Smooth muscle cell (in vitro differentiated cells): Measurements from ENCODE around the gene ISYNA1. TPM values are rescaled to one million over a fixed set of nuclear protein-coding genes. Genes with fewer than 3 reads are reported as not detected.

Source experiments
- DNase-seq: peaks from one replicate; lab custom pipeline; 2025; ENCODE audit not compliant: unreplicated experiment; lab: John Stamatoyannopoulos, UW
- H2AFZ ChIP-seq: fragments of 200-600 bp; sonication (generic); 2 replicates; pipeline ENCODE4 v1.6.0; 2016; ENCODE audit warnings: antibody characterized with exemption, low read depth, mild to moderate bottlenecking
- H3F3A ChIP-seq: fragments of 200-600 bp; sonication (generic); 2 replicates; pipeline ENCODE4 v1.6.0; 2017; ENCODE audit warnings: antibody characterized with exemption, low read depth
- H3K27ac ChIP-seq: fragments of 200-600 bp; sonication (generic); 2 replicates; pipeline ENCODE4 v1.5.1; 2016; ENCODE audit warnings: low read depth, mild to moderate bottlenecking
- H3K27me3 ChIP-seq: fragments of 200-600 bp; sonication (generic); 2 replicates; pipeline ENCODE4 v1.6.1; 2016; ENCODE audit warnings: low read depth, mild to moderate bottlenecking
- H3K36me3 ChIP-seq: fragments of 200-600 bp; sonication (generic); 2 replicates; pipeline ENCODE4 v1.5.1; 2016; ENCODE audit warnings: low read depth
- H3K4me1 ChIP-seq: fragments of 200-600 bp; sonication (generic); 2 replicates; pipeline ENCODE4 v1.5.1; 2016; ENCODE audit warnings: low read depth
- H3K4me2 ChIP-seq: fragments of 200-600 bp; sonication (generic); 2 replicates; pipeline ENCODE4 v1.6.0; 2016; ENCODE audit warnings: mild to moderate bottlenecking
- H3K4me3 ChIP-seq: fragments of 200-600 bp; sonication (generic); 2 replicates; pipeline ENCODE4 v1.5.1; 2016; ENCODE audit warnings: mild to moderate bottlenecking
- H3K79me2 ChIP-seq: fragments of 200-600 bp; sonication (generic); 2 replicates; pipeline ENCODE4 v1.6.0; 2016; ENCODE audit warnings: low read depth, mild to moderate bottlenecking
- H3K9ac ChIP-seq: fragments of 200-600 bp; sonication (generic); 2 replicates; pipeline ENCODE4 v1.6.0; 2016; ENCODE audit warnings: low read depth
- H3K9me3 ChIP-seq: fragments of 200-600 bp; sonication (generic); replicated peaks from 2 replicates; pipeline ENCODE4 v1.5.1; 2016; ENCODE audit warnings: low read depth
- H4K20me1 ChIP-seq: fragments of 200-600 bp; sonication (generic); 2 replicates; pipeline ENCODE4 v1.6.0; 2016; ENCODE audit warnings: low read depth
- WGBS: methylation state at CpG from one replicate; pipeline ENCODE4 v1.1.7; 2016; ENCODE audit warnings: low lambda C conversion rate; 5-methylcytosine and 5-hydroxymethylcytosine counted together
- polyA plus RNA-seq: library from polyadenylated mRNA; unstranded; fragments of >200 nt; fragmentation: Nextera tagmentation; extraction: Ambion mirVana; gene quantifications from 2 replicates; pipeline ENCODE4 v1.2.1, GENCODE V29; 2016
- total RNA-seq: library from RNA; depleted of rRNA; stranded (reverse); fragments of >200 nt; gene quantifications from 2 replicates; pipeline ENCODE4 v1.2.3, GENCODE V29; 2014
- TF ChIP-seq, protein P1 (sequence below): fragments of 200-600 bp; sonication (generic); IDR thresholded peaks from 2 replicates; pipeline ENCODE4 v1.5.1; 2017; ENCODE audit warnings: borderline replicate concordance, mild to moderate bottlenecking, antibody characterized with exemption; ENCODE audit not compliant: insufficient read depth, poor library complexity, severe bottlenecking

Gene ISYNA1
- total and polyA plus RNA-seq, 2 experiments from 2014 or later: 56.9 to 60.1 TPM

DNA sequence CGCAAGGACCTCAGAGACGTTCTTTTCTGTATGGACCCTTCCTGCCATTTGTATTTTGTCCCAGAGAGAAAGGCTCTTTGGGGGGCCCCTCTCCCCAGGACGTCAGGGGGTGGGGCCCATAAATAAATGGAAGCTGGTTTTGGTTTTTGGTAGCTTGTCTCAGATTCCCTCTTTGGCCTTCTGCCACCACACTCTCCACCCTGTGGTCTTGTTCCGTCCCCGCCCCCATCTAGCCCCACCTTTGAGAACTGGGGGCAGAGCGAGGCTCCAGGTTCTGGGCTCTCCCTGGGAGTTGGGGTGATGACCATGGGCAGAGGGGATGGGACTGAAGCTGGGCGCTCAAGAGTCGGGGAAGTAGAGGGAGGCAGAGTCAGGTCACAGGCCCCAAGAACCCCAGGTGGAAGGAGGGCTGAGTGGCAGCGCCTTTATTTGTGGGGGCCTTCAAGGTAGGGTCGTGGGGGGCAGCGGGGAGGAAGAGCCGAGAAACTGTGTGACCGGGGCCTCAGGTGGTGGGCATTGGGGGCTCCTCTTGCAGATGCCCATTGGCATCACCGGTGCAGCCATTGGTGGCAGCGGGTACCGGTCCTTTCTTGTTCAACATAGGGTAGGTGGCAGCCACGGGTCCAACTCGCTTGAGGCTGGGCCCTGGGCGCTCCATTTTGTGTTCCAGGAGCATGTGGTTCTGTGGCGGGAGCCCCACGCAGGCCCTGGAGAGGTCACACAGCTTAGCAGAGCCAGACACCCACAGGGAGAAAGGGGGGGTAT lies 3.3 kb downstream of the ISYNA1 start:
- H3F3A ChIP-seq: peaks cover 19% of the 10 kb centered on the region
- no peaks in the 10 kb centered on the region for H3K9me3 ChIP-seq
- H3K27ac ChIP-seq: peak overlapping the region; percentile 53
- H3K4me2 ChIP-seq: peak overlapping the region; percentile 95
- DNase-seq: no peak
- TF ChIP-seq, protein P1, sequence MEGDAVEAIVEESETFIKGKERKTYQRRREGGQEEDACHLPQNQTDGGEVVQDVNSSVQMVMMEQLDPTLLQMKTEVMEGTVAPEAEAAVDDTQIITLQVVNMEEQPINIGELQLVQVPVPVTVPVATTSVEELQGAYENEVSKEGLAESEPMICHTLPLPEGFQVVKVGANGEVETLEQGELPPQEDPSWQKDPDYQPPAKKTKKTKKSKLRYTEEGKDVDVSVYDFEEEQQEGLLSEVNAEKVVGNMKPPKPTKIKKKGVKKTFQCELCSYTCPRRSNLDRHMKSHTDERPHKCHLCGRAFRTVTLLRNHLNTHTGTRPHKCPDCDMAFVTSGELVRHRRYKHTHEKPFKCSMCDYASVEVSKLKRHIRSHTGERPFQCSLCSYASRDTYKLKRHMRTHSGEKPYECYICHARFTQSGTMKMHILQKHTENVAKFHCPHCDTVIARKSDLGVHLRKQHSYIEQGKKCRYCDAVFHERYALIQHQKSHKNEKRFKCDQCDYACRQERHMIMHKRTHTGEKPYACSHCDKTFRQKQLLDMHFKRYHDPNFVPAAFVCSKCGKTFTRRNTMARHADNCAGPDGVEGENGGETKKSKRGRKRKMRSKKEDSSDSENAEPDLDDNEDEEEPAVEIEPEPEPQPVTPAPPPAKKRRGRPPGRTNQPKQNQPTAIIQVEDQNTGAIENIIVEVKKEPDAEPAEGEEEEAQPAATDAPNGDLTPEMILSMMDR: no peak
- peaks cover 39% of the 10 kb centered on the region for H3K4me1 ChIP-seq
- H3K36me3 ChIP-seq: no peaks in the 10 kb centered on the region
- H3K9ac ChIP-seq: peak overlapping the region; percentile 62
- H3K4me3 ChIP-seq: peak overlapping the region; percentile 67
- 88% methylated on average over 20 of the region's 21 CpGs for WGBS
- no peaks in the 10 kb centered on the region for H3K27me3 ChIP-seq
- H3K79me2 ChIP-seq: peaks cover 7% of the 10 kb centered on the region
- peaks cover 14% of the 10 kb centered on the region for H4K20me1 ChIP-seq
- no peak overlapping the region for H2AFZ ChIP-seq

DNA sequence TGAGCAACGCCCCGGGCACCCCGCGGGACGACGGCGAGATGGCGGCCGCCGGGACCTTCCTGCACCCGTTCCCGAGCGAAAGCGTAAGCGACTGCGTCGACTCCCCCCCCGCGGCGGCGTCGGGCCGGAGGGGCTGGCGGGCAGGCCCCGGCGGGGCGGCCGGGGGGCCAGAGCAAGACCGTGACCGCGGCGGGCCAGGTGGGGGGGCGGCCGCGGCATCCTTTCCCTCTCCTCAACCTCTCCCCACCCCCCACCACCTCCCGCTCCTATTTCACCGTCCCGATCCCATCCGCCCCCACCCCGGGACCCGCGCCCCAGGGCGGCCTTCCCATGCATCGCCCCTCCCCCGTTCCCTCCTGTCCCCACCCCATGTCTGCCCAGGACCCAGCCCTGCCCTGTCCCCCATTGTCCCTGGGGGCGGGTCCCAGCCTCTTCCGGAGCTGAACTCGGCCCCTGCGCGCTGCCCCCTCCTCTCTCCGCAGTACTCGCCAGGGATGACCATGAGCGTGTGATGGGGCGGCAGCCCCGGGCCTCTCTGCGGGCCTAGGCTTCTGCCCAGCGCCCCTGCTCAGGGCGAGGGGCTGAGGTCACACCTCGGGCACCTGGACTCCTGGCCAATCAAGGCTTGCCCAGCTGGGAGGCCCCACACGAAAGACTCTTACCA lies 4.1 kb downstream of the ISYNA1 start:
- H3K4me2 ChIP-seq: peak overlapping the region; percentile 95
- no peaks in the 10 kb centered on the region for H3K9me3 ChIP-seq
- no peak for DNase-seq
- no peaks in the 10 kb centered on the region for H3K36me3 ChIP-seq
- TF ChIP-seq, protein P1: no peak
- H3K9ac ChIP-seq: peak overlapping the region; percentile 68
- H3F3A ChIP-seq: peaks cover 13% of the 10 kb centered on the region
- 10% methylated on average over 25 of the region's 60 CpGs for WGBS
- no peak overlapping the region for H2AFZ ChIP-seq
- H4K20me1 ChIP-seq: peaks cover 14% of the 10 kb centered on the region
- peak overlapping the region; percentile 53 for H3K27ac ChIP-seq
- peaks cover 35% of the 10 kb centered on the region for H3K4me1 ChIP-seq
- peak overlapping the region; percentile 67 for H3K4me3 ChIP-seq
- H3K79me2 ChIP-seq: peaks cover 7% of the 10 kb centered on the region
- H3K27me3 ChIP-seq: no peaks in the 10 kb centered on the region

DNA sequence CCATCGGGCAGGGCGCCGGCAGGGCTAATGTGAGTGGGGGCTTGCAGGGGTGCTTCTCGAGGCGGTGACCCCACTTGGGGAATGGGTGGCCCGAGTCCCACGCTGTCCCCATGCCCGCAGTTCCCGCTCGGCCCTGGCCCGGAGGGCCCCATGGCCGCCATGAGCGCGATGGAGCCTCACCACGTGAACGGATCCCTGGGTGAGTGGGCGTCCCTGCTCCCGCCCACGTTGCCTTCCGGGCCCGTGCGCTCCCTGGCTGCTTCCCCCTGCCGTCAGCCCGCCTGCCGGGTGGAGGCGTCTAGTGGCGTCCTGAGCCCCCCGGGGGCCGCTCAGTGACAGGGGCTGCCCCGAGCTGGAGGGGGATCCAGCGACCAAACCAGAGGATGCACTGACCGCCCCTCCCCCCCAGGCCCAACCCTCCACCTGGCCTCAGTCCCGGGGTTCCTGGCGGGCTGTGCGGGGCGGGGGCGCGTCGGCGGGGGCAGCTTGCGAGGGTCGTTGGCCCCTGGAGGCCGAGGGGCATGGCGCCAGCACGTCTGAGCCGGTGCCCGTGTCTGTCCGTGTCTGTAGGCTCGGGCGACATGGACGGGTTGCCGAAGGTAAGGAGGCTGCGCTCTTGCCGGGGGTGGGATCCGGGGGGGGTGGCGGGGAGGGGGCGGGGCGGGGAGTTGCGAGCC lies 4.8 kb downstream of the ISYNA1 start:
- Histone ChIP-seq H3F3A (peaks cover 9% of the 10 kb centered on the region), H3K27ac (peak overlapping the region; percentile 46), H4K20me1 (peaks cover 14% of the 10 kb centered on the region), H3K27me3 (no peaks in the 10 kb centered on the region), H3K9me3 (no peaks in the 10 kb centered on the region), H3K4me3 (peak overlapping the region; percentile 67), H3K36me3 (no peaks in the 10 kb centered on the region), H3K9ac (peak overlapping the region; percentile 68), H3K79me2 (peaks cover 7% of the 10 kb centered on the region), H3K4me2 (peak overlapping the region; percentile 95), H3K4me1 (peaks cover 33% of the 10 kb centered on the region), H2AFZ (no peak overlapping the region)
- TF ChIP-seq, protein P1: no peak
- 13% methylated on average over 49 of the region's 59 CpGs for WGBS
- peak; percentile 27 for DNase-seq
